GM19023 (cell line): ENCODE results near the gene TRIM10.

Experiments used
- ATAC-seq: cut with Tn5 transposase; IDR thresholded peaks from one replicate; pipeline ENCODE4 v1.9.1; 2021; ENCODE audit warnings: mild to moderate bottlenecking, moderate library complexity; ENCODE audit not compliant: unreplicated experiment

The TRIM10 gene

DNA sequence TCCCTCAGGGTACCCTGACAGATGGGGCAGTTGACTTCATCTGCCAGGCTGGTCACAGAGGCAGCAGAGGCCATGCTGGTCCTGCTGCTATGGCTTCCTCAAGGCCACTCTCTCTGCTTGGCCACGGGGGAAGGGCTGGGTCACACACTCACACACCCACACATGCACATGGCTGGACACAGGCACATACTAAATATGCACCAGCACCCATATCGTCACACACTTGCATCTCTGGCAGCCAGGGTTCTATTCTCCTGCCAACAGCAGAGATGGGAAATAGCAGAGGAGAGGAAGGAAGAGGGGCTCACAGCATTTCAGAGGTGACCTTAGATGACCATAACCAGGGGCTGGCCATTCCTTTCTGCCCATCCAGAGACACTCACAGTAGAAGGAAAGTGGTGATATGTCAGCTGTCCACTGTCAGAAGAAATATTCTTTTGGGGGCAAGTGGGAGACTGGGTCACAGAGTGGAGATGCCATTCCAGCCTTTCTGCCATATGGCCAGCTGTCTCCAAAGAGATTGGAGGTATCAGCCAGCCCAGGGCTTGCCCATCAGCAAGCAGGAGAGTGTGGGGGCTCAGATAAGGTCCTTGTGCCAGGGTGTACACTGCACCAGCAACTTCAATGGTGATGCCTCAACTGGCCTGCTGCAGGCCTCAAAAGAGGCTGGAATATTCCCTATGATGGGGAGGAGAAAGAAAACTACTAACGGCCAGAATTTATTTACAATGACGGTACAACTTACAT is at the start of gene TRIM10:
TRIM10 (minus strand) TSS at position 427 of the 747 bp plus-strand sequence; CDS start at position 74, 353 bp downstream.
- no peak for ATAC-seq

DNA sequence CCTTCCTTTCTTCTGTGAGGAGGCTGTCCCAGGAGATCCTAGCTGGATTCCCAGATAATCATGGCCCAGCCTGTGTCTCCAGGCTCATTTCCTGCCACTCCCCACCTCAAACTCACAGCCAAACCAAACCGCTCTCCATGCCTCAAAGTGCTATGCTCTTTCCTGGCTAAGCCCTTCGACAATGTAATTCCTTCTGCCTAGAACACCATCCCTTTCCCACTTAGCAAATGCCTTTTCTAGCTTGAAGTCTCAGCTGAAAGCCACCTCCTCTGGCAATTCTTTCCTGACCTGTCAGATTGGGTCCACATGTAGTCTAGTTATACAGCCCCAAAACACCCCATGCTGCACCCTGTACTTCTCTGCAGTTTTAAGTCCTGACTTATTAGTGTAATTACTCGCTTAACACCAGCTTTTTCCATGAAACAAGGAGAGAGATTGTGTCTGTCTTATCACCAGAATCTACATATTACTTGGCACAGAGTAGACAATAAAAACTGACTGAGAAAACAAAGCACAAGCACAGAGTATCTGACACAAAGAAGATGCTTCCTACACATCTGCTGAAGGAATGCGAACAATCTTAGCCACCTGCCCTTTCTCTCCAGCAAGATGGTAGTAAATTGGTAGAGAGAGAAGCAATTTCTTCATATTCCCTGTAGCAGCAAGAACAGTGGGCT is 46.7 kb upstream of the TRIM10 start:
- ATAC-seq, result no peak

DNA sequence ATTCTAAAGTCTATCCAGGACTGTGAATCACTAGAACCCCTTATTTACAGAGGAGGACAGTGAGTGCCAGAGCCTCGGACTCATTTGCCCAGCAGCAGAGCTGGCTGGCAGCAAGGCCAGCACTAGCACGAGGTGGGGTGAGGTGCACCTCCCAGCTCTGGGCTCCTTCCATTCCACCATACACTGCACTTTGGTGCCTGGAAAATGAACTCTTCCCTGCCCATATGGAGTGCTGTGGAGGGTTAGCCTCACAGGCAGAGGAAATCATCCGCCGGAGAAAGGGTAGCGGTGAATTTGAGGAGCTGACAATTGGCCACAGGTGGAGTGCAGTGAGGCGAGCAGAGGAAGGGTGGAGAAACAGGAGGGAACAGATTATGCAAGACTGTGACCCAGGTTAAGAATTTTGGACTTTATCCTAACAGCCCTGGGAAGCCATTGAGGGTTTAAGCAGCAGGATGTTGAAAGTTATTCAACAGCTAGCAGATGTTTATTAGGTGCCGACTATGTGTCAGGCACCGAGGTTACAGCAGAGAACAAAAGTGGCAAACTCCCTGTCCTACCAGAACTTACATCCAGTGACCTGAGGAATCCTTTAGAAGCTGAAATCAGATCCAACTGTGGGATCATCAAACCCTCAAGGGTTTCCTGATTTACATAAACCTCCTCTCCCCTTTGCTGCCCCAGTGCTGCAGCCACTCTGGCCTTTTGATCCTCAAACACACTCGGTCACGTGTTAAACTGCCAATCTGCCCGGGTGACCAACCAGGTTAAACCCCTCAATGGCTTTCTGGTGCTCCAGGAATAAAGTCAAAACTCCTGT is 46.0 kb upstream of the TRIM10 start:
- no peak for ATAC-seq

- ATAC-seq, result no peak
Observed at GRCh38 chr6:30206152-30206551, 45.1 kb upstream of the TRIM10 start.

- no peak for ATAC-seq
Observed at GRCh38 chr6:30204116-30204515, 43.1 kb upstream of the TRIM10 start.

DNA sequence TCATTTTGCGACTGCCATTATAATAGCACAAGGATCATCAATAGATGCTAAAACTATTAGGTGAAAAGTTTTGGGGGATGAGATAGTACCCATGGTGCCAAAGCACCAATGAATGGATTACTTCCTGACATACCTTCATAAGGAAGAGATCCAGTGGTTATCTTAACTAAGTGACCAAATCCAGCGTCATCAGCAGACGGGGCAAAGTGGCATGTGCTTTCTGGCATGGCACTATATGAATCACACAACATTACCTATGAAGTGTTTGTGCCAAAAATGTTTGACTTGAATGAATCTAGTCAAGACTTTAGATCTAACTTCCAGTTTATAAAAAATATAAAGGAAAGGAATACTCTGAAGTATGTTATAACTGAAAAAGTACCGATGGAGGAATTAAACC is 41.4 kb upstream of the TRIM10 start:
- no peak for ATAC-seq

GRCh38 chr6:30200551-30201281 is 39.7 kb upstream of the TRIM10 start:
- peak; percentile 69 for ATAC-seq

- no peak for ATAC-seq
Observed at GRCh38 chr6:30198166-30199084, 37.4 kb upstream of the TRIM10 start.

DNA sequence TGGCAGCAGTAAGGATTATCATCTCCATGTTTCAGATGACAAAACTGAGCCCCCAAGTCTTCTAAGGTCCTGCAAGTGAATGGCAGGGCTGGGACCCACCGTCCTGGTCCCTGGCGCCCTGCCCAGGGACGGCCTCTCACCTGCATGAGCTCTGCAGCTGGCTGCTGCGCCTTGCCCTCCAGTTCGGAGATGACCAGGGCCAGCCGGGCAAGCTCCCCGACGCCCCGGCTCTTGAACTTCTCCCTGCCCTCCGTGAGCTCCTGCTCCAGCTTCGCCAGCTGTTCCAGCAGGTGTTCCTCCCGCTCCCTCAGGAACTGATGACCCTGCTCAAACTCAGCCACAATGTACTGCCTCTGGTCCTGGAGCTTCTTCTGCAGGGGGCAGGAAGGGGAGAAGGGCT is 35.4 kb upstream of the TRIM10 start:
- ATAC-seq, result no peak

DNA sequence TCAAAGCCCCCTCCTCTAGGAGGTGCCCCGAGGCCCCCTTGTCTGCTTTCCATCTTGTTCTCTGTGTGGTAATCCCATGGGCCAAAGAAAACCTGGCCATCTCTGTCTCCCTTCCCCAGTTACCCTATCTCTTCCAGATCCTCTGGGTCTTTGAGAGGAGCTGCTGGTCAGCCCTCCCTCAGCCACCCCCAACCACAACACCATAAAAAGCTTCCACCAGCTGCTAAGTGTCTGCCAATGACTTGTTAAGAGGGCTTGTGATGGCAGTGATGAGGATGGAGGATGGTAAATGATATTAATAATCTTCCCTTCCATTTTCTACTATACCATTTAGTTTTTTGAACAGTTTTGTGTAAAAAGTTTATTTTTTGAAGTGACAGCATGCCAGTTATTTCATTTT is 34.9 kb upstream of the TRIM10 start:
- no peak for ATAC-seq

DNA sequence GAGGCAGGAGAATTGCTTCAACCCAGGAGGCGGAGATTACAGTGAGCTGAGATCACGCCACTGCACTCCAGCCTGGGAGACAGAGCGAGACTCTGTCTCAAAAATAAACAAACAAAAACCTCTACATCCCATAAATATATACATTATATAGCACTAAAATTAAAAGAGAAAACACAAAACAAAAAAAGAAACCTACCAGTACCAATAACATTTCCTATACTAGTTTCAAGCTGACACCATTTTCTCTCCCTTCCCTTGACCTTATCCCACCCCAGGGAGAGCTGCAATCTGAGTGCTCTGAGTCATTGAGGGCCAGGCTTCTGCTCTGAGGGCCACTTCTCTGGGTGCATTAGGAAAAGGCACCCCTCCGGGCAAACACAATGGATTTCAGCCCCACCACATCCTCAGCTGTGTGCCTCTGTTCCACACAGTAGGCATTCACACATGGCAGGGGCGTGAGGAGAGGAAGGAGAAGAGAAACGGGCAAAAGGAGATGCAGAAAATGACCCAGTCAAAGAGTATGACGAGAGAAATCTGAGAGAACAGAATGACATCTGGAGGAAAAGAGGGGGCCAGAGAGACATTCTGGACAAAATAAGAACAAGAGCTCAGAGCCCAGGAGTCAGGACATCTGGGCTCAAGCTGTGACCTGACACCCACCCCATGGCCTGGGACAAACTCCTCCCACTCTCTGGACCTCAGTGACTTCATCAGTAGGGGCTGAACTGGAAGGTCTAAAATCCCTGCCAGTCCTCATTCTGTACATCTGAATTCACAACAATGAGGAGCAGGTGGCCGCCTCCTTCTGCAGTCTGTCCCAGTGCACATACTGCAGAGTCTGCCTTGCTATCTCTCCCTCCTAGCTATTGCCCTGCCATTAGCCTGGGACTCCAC is 34.0 kb upstream of the TRIM10 start:
- ATAC-seq, result no peak

- ATAC-seq, result no peak
Observed at GRCh38 chr6:30192076-30192475, 31.1 kb upstream of the TRIM10 start.

- ATAC-seq, result no peak
Observed at GRCh38 chr6:30188541-30188940, 27.5 kb upstream of the TRIM10 start.

GRCh38 chr6:30185846-30186484 is 25.0 kb upstream of the TRIM10 start:
- no peak for ATAC-seq

- no peak for ATAC-seq
Observed at GRCh38 chr6:30184417-30185031, 23.5 kb upstream of the TRIM10 start.

- no peak for ATAC-seq
Observed at GRCh38 chr6:30180145-30180544, 19.1 kb upstream of the TRIM10 start.

DNA sequence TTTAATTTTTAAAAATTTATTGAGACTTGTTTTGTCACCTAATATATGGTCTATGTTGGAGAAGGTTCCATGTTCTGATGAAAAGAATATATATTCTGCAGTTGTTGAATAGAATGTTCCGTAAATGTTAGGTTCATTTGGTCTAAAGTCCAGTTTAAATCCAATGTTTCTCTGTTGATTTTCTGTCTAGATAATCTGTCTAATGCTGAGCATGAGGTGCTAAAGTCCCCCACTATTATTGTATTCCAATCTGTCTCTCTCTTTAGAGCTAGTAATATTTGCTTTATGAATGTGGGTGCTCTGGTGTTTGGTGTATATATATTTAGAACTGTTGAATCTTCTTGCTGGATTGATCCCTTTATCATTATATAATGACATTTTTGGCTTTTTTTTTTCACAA is 17.8 kb upstream of the TRIM10 start:
- no peak for ATAC-seq

- no peak for ATAC-seq
Observed at GRCh38 chr6:30175765-30176164, 14.8 kb upstream of the TRIM10 start.
